Daoy (cell line): ENCODE measurements around the gene AGRP. TPM values are rescaled to one million over a fixed set of nuclear protein-coding genes. Genes with fewer than 3 reads are reported as not detected.
"Not testable (repeated sequence)": the region's sequence is repeated elsewhere in the genome, so short reads cannot be mapped to it uniquely, and the experiment has no call there.

Experiments
- DNase-seq: peaks from one replicate; pipeline ENCODE4 v3.0.0-alpha.2; 2015; ENCODE audit warnings: low read depth
- total RNA-seq: library from RNA; depleted of rRNA; stranded (reverse); fragments of >200 nt; shearing (Covaris generic); gene quantifications from 2 replicates; pipeline ENCODE4 v1.2.3, GENCODE V29; 2014; rRNA removed

The AGRP gene, protein sequence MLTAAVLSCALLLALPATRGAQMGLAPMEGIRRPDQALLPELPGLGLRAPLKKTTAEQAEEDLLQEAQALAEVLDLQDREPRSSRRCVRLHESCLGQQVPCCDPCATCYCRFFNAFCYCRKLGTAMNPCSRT
- not detected in 2 replicates for total RNA-seq

- no peak for DNase-seq
Measured at GRCh38 chr16:67483150-67483549, at the start of gene AGRP. AGRP (minus strand) TSS chr16:67483547; CDS start chr16:67483398, 149 bp downstream.

DNA sequence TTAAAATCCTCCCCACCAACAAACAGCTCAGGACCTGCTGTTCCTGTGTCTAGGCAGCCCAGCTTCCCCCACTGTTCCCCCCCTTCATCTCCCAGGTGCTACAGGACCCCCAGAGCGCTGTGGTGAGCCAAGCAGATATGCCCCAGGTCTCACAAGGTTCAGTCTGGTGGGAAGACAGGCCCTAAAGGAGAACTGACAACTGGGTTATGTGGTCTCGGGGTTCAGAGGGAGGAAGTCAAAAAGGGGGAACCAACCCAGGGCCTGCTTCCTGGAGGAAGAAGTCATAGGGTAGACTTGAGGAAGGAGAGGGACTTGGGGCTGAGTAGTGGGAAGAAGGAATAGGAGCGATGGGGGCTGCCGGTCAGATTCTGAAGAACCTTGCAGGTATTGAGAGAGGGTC lies 47.9 kb upstream of the AGRP start:
- no peak for DNase-seq

DNA sequence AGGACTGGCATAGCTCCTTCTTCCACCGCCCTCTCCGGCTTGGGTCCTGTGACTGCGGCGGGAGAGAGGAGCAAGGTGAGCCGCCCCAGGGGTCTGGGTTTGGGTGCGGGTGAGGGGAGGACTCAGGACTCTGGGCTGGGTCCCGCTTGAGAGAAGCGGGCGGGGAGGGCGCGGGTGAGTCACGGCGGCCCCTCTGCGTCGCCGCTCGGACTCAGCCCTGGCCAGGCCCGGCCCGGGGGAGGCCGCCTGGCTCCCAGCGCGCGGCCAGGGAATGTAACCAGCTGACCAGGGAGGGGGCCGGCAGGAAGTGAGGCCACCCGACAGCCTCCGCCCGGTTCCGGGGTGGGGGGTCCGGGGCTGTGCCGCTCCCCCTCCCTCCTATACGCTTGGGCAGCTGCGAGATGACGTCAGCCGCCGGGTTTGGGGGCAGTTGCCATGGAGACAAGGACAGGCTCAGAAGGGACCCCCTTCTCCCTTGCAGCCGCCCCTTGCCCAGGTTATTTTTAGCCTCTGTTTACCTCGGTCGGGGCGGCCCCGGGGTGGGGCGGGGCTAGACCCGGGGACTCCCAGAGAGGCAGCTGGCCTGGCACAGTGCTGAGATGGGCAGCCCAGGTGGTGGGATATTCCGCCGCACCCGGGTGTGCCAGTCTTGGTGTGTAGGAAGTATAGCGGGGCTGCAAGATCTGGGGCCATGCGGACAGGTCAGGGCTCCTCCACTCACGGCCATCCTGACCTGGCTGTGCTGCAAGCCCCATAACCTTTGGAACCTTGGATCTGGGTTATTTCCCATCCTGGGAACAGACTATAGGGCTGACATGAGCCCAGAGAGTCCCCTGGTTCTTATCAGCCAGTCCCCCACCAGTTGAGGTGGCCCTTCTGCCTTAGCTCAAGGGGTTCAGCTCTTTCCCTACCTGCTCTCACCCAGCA lies 46.9 kb upstream of the AGRP start:
- peak; percentile 65 for DNase-seq

DNA sequence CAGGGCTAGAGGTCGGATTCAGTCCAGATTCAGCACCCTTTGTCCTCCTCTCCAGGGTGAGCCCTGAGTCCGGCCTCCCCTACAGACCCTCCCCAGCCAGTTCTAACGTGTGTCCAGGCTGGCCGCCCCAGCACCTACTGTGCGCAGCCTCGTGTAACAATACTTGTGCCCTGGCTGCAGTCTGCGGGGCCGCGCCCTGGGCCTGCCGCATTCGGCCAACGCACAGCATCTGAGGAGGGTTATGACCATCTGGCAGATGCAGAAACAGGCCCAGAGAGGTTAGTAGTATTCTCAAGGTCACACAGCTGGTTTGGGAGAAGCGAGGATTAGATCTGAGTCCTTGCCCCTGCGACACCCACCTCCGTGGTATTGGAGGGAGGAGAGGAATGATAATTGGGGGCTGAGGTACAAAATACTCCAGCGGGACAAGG lies 46.2 kb upstream of the AGRP start:
- DNase-seq: no peak

GRCh38 chr16:67528870-67529581 lies 45.7 kb upstream of the AGRP start:
- DNase-seq: peak; percentile 52

DNA sequence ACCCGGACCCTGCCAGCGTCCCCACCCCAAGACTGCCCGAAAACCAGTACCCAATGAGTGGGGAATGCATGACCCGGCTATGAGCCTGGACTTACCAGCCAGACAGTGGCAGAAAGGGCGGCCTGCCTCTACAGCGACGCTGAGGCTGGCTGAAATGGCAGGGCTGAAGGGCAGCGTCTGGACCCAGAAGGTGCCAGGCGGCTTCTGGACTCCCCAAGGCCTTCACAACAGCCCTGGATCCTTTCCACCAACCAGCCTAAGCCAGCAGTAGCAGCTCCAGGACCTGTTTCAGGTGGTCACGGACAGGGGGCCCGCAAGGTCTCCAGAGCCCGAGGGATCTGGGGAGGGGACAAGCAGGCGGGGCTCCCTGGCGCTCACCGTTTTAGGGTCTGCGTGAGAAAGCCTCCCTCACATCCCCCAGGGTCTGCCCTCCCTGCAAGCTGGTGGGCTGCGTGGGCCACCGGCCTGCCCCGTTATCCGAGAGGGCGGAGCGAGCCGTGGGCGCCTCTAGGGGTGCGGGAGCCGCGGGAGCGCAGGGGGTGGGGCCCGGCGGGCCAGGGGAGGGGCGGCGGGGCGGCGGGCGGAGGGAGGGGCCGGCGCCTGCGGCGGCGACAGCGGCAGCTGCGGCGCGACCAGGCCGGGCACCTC lies 45.0 kb upstream of the AGRP start, which contains the start of gene RIPOR1:
RIPOR1 (plus strand) TSS at position 608 of the 648 bp plus-strand sequence. CDS start 9,618 bp downstream, outside the sequence.
- DNase-seq: no peak

- peak; percentile 59 for DNase-seq
Measured at GRCh38 chr16:67526149-67526791, 42.9 kb upstream of the AGRP start.

GRCh38 chr16:67525176-67525860 lies 42.0 kb upstream of the AGRP start:
- DNase-seq: no peak

DNA sequence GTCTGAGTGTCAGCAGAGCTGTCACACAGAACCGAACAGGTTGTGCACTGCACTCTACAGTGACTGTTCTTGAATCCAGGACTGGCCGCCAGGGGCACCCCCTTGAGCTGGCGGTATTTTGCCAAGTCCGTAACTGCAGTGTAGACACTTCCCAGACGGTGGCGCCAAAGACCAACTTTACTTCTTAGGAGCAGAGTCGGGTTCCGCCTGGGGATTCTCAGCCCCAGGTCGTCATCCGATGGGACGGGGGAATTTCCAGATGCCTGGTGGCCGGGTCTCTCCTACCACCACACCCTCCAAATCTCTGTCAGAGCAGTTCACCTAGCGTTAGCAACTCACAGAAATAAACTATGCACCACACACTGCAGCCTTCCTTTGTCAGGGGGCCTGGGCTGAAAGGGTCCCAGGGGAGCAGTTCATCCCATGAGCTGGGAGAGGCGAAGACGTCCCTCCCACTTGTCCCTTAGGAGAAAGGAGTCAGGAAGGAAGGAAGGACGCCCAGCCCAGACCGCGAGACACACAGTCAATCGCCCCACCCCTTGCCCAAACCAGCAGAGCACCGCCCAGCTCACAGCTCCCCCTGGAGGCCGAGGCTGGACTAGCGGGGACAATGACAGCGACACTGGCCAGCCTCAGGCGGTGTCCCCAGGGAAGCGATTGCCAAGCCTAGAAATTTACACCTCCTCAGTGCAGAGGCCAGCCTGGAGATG lies 37.9 kb upstream of the AGRP start:
- peak; percentile 93 for DNase-seq

- DNase-seq: no peak
Measured at GRCh38 chr16:67519242-67519641, 35.9 kb upstream of the AGRP start.

DNA sequence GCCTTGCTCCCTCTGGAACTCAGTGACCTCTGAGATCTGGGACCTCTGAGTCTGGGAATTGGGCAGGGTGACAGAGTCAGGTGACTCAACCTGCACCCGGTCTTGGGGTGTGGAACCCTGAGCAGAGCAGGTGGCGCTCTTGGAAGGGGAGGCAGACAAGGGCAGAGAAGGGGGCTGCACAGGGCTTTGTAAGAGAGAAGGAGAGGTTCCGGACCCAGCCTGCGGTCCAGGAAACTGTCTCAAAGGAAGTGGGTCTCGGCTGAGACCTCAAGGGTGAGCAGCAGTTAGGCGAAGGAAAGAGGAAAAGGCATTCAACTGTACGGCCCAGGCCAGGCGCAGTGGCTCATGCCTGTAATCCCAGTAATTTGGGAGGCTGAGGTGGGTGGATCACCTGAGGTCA lies 35.3 kb upstream of the AGRP start:
- no peak for DNase-seq

GRCh38 chr16:67517661-67518423 lies 34.5 kb upstream of the AGRP start:
- no peak for DNase-seq

- DNase-seq: no peak
Measured at GRCh38 chr16:67517155-67517445, 33.8 kb upstream of the AGRP start.

DNA sequence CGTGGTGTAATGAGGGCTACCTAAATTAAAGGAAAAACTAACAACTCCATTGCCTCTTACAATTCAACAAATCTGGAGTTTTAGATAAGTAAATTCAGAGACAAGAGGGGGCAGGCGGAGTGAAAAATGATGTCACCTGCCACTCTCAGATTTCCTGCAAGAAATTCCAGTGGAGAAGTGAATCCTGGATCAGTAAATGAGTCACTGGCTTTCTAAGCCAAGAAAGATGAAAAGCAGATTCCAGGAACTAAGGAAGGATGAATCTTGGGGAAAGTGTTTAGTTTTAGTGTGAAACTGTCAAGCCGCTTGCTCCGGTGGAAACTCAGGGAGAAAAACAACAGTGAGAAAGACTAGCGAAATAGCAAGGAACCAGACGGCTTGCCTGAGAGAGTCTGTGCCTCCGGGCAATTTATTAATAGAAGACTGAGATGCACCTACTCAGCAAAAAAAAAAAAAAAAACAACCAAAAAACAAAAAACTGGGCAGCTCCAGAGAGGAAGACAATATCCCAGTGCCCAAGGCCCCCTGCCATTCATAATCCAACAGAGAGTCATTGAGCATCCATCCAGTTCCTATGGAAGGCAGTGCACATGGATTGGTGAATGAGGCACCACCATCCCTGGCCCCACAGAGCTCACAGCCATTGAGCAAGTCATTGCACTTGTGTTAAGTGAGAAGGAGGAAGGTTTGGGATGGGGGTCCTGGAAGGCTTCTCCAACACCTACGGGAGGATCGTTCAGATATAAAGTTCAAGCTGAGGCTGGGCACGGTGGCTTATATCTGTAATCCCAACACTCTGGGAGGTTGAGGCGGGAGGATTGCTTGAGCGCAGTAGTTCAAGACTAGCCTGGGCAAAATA lies 33.2 kb upstream of the AGRP start:
- no peak for DNase-seq

- peak; percentile 68 for DNase-seq
Measured at GRCh38 chr16:67514382-67514828, 31.1 kb upstream of the AGRP start.

DNA sequence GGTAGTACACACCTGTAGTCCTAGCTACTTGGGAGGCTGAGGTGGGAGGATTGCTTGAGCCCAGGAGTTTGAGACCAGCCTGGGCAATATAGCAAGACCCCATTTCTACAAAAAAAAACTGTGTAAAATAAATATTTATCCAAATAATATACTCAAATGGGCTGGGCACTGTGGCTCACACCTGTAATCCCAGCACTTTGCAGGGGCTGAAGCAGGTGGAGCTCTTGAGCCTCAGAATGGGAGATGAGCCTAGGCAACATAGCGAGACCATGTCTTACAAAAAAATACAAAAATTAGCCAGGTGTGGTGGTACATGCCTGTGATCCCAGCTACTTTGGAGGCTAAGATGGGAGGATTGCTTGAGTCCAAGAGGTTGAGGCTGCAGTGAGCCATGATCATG lies 30.5 kb upstream of the AGRP start:
- not testable (repeated sequence) for DNase-seq

- DNase-seq: no peak
Measured at GRCh38 chr16:67509016-67509415, 25.7 kb upstream of the AGRP start.

DNA sequence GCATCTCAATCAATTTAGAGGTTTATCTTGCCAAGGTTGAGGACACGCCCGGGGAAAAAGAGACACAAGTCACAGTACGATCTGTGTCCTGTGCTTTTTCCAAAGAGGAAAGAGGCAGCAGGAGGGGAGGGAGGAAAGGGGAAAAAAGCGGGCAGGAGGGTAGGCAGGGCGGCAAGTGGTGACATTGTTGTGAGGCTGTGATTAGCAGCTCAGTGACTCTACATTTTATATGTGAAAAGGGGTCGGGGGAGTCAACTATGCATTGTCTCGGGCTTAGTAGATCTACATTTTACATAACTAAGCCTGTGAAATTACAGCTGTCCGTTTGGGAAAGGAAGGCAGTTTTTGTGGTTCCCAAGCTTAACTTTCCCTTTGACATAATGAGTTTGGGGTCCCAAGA lies 23.1 kb upstream of the AGRP start:
- no peak for DNase-seq
